Ovary (tissue), 9 donors: ENCODE data around the gene CRIM1. TPM values are rescaled to one million over a fixed set of nuclear protein-coding genes. Genes with fewer than 3 reads are reported as not detected.

ENCODE experiments used
- DNase-seq, 5 donors: peaks; one replicate each; pipeline ENCODE4 v3.0.0-alpha.2; 2019 to 2020
- H3K27ac ChIP-seq, 2 donors: fragments of 200-600 bp; one replicate each; pipeline versions ENCODE4 v1.5.1 to v1.8.0; 2019 to 2022
- H3K27me3 ChIP-seq: fragments of 200-600 bp; one replicate; pipeline ENCODE4 v1.8.0; 2022
- H3K36me3 ChIP-seq: fragments of 200-600 bp; sonication (generic); one replicate; pipeline ENCODE4 v1.5.1; 2019
- H3K4me1 ChIP-seq: one replicate; pipeline ENCODE4 v1.8.1; 2013; ENCODE audit warnings: mild to moderate bottlenecking, moderate library complexity; ENCODE audit not compliant: insufficient read depth
- H3K4me3 ChIP-seq: fragments of 200-600 bp; sonication (generic); one replicate; pipeline ENCODE4 v1.5.1; 2017
- H3K9me3 ChIP-seq, 2 donors: fragments of 200-600 bp in 1 of 2; sonication (generic) in 1 of 2; one replicate each; pipeline versions ENCODE4 v1.5.1 to v1.8.1; 2013 to 2019; ENCODE audit warnings: mild to moderate bottlenecking in 1 of 2, moderate library complexity in 1 of 2
- EP300 ChIP-seq: sonication (generic); formaldehyde crosslinking; IDR thresholded peaks from one replicate; pipeline ENCODE4 v1.6.1; 2017; ENCODE audit warnings: antibody characterized with exemption
- POLR2A ChIP-seq: fragments of 450-650 bp; IDR thresholded peaks from one replicate; pipeline ENCODE4 v1.6.1; 2017; ENCODE audit warnings: antibody characterized with exemption, mild to moderate bottlenecking, moderate library complexity
- WGBS, 3 donors: extraction: QIAGEN DNeasy Blood & Tissue Kit in 1 of 3; methylation state at CpG; one replicate each; pipeline versions ENCODE4 v1.1.5 to v1.1.7; 2013 to 2017; 5-methylcytosine and 5-hydroxymethylcytosine counted together
- intact Hi-C, 4 donors: fragments of 100-400 bp; cut with DNase I; formaldehyde crosslinking; loops; one replicate each; pipeline versions ENCODE4 v1.11.0 to v1.15.1; 2022 to 2023
- polyA plus RNA-seq, 2 donors: library from polyadenylated mRNA; stranded (reverse); fragments of 200-250 nt in 1 of 2; fragments of 350-450 nt in 1 of 2; fragmentation: Illumina TruSeq in 1 of 2; extraction: RNeasy Lipid Tissue Mini Kit (QIAGEN cat#74804) in 1 of 2; gene quantifications; one replicate each; pipeline ENCODE4 v1.2.3, GENCODE V29; 2013 to 2014
- total RNA-seq, 7 donors: library from RNA; depleted of rRNA in 2 of 7; stranded (reverse); fragments of >200 nt in 2 of 7; fragmentation: NEBNext Ultra II Directional in 3 of 7; extraction: Animal tissue kit (Norgen Biotek cat#: 25700) in 3 of 7; gene quantifications; one replicate each; pipeline versions ENCODE4 v1.1.0 to v1.2.4, GENCODE V29; 2016 to 2023
- TF ChIP-seq, protein P1 (sequence below), 3 donors: fragments of 450-650 bp in 2 of 3; fragments of 200-600 bp in 1 of 3; IDR thresholded peaks; one replicate each; pipeline versions ENCODE4 v1.5.1 to v1.8.0; 2016 to 2022; ENCODE audit warnings: antibody characterized with exemption in 3 of 3, mild to moderate bottlenecking in 1 of 3
- donor health status: DM: no; HTN: no; CAD: no; lungs with moderate emphysema.
- donor health status: DM: no; HTN: no; CAD: no.
- donor health status: Bipolar disorder and iron deficiency.
- donor health status: DM: yes; HTN: yes; CAD: no.
- donor health status: DM: no; HTN: no; CAD: no.
- donor health status: DM: yes; HTN: yes; CAD: no.

The CRIM1 gene
- total and polyA plus RNA-seq, 9 donors: 38.4 to 134 (median 65.0) TPM

DNA sequence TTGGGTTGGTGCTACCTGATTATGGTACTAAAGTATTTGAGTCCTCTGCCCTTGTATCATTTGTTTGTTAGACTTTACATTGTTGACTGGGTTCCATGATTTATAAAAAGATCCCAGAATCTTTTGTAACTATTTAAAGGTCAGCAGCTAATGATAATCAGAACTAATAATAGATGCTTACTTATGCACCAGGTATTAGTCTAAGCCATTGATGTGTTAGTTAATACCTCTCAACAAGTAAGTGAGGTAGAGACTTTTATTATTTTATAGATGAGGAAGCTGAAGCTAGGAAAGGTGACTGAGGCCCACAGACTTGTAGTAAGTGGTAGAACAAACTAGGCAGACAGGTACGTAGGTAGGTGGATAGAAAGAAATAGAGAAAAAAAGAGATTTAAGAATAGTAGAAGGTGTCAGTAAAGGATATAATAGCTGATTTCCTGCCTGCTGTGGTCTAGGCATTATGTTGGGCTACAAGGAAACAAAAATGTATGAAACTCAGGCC, 68.1 kb downstream of the CRIM1 start:
- Histone ChIP-seq H3K27ac (no peak overlapping the region), H3K4me1 (peaks cover 7% of the 10 kb centered on the region), H3K4me3 (no peak overlapping the region), H3K27me3 (no peaks in the 10 kb centered on the region), H3K36me3 (no peaks in the 10 kb centered on the region), H3K9me3 (no peaks in the 10 kb centered on the region)
- intact Hi-C loops: loop anchor here in 1 of 4 donors (5.0 kb wide), 1 partner anchor 66 kb away; the partner anchor contains the start of gene CRIM1
- WGBS, 3 donors: 96 to 98% (median 97%) methylated on average over 1 of the region's 1 CpG
- DNase-seq: no peak
- TF ChIP-seq POLR2A (no peak), EP300 (no peak)
- TF ChIP-seq, protein P1, sequence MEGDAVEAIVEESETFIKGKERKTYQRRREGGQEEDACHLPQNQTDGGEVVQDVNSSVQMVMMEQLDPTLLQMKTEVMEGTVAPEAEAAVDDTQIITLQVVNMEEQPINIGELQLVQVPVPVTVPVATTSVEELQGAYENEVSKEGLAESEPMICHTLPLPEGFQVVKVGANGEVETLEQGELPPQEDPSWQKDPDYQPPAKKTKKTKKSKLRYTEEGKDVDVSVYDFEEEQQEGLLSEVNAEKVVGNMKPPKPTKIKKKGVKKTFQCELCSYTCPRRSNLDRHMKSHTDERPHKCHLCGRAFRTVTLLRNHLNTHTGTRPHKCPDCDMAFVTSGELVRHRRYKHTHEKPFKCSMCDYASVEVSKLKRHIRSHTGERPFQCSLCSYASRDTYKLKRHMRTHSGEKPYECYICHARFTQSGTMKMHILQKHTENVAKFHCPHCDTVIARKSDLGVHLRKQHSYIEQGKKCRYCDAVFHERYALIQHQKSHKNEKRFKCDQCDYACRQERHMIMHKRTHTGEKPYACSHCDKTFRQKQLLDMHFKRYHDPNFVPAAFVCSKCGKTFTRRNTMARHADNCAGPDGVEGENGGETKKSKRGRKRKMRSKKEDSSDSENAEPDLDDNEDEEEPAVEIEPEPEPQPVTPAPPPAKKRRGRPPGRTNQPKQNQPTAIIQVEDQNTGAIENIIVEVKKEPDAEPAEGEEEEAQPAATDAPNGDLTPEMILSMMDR (IDR thresholded peaks at IDR 0.05): no peak

DNA sequence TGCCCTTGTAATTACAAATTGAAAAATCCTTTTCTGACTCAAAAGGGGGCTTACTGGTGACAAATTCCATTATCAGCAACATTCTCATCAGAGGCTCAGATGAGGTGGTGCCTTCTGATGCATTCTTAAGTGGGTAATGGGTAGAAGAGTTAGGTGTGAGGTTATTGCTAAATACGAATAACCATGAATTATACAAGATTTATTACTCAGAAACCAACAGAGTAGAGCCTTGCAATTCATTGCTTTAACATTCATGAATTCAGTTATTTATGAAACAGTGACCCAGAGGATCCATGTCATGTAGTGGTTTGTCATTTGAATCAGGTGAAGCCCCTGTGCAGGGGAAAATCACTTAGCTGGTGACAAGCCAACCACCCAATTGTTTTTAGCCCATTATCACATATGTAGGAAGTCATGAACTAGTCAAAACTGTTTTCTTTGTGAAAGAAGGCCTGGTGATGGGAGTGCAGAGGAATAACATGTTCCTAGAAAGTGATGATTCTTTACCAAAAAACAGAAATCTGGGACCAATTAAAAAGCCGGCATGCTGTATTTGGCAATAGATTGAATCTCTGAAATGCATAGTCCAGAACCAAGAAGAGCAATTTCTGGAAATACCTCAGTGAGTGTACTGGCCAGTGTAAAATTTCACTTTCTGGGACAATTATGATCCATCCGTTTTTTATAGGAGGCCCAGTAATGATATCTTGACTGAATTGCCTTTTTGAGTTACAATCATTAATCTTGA, 70.2 kb downstream of the CRIM1 start:
- no peaks in the 10 kb centered on the region for H3K27me3 ChIP-seq
- H3K4me1 ChIP-seq: peaks cover 20% of the 10 kb centered on the region
- intact Hi-C loops: no loop called here
- no peaks in the 10 kb centered on the region for H3K36me3 ChIP-seq
- H3K27ac ChIP-seq: no peak overlapping the region
- TF ChIP-seq POLR2A (no peak), EP300 (no peak)
- TF ChIP-seq, protein P1 (IDR thresholded peaks at IDR 0.05): no peak
- H3K4me3 ChIP-seq: no peak overlapping the region
- DNase-seq: no peak
- no peaks in the 10 kb centered on the region for H3K9me3 ChIP-seq
- WGBS, 3 donors: 83 to 86% (median 85%) methylated on average over 3 of the region's 3 CpGs

DNA sequence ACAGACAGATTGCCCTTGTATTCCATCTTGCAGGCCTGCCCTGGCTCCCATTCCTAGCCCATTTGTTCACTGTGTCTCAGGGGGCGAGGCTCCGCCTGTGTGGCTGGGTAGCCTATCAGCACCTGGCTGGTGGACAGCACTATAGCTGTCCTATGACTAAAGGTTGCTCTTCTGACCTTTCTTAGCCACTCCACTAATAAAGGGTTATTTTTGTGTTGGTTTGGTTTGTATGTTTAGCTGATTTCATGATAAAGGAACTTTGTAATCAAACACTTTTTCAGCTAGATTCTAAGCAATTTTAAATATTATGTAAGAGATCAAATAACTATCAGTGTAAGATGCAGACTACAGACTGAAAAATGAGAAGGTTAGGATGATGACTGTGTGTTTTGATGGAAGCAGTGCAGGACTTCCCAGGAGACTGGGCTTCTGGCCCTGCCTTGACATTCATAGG, 72.2 kb downstream of the CRIM1 start:
- DNase-seq: no peak
- no peaks in the 10 kb centered on the region for H3K27me3 ChIP-seq
- intact Hi-C loops: no loop called here
- H3K4me1 ChIP-seq: peaks cover 23% of the 10 kb centered on the region
- WGBS, 3 donors: 96 to 98% (median 97%) methylated on average over 2 of the region's 2 CpGs
- H3K27ac ChIP-seq: no peak overlapping the region
- no peaks in the 10 kb centered on the region for H3K36me3 ChIP-seq
- no peak for TF ChIP-seq EP300
- no peak for TF ChIP-seq POLR2A
- TF ChIP-seq, protein P1 (IDR thresholded peaks at IDR 0.05): no peak
- H3K4me3 ChIP-seq: no peak overlapping the region
- no peaks in the 10 kb centered on the region for H3K9me3 ChIP-seq

DNA sequence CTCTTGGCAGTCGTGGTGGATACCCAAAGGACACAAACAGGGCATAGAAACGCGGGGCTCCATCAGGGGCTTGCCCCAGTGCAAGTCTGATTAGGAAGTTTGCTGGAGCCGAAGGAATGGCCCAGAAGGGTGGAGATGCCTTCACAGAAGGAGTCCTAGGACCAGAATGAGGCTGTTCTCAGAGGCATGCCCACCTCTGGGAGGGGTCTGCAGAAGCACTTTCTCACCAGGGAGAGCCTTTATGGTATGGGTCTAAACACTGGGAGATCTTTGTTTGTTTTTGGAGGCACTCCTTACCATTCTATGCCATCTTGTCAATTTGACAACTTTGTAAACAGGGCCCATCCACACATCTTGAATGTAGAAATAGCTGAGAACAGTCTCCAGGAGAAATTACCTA, 75.0 kb downstream of the CRIM1 start:
- no peaks in the 10 kb centered on the region for H3K9me3 ChIP-seq
- no peak overlapping the region for H3K27ac ChIP-seq
- H3K4me3 ChIP-seq: no peak overlapping the region
- no peaks in the 10 kb centered on the region for H3K27me3 ChIP-seq
- peaks cover 26% of the 10 kb centered on the region for H3K4me1 ChIP-seq
- TF ChIP-seq POLR2A (no peak), EP300 (no peak)
- TF ChIP-seq, protein P1 (IDR thresholded peaks at IDR 0.05): no peak
- WGBS, 3 donors: 2 to 28% (median 9%) methylated on average over 4 of the region's 4 CpGs
- H3K36me3 ChIP-seq: no peaks in the 10 kb centered on the region
- intact Hi-C loops: no loop called here
- DNase-seq: no peak
